Measurements from ENCODE around the gene PHACTR1. TPM values are rescaled to one million over a fixed set of nuclear protein-coding genes. Genes with fewer than 3 reads are reported as not detected.

Gene PHACTR1
- total RNA-seq, 2 donors from 2014 or later = 1.3 to 4.3 TPM

- WGBS = 84% methylated on average over 8 of the region's 8 CpGs
These were observed 107.3 kb downstream of the PHACTR1 start for GRCh38 chr6:12823847-12824246.

GRCh38 chr6:12826584-12826983, 110.0 kb downstream of the PHACTR1 start:
- TF ChIP-seq POLR2AphosphoS5 (IDR thresholded peaks at IDR 0.05) (no peak), POLR2A (IDR thresholded peaks at IDR 0.05) (no peak), CTCF (IDR thresholded peaks at IDR 0.05) (no peak)
- no peak overlapping the region for H3K27ac ChIP-seq
- intact Hi-C loops (cut with DNase I) = no loop called here
- no peak for DNase-seq (ENCODE audit: low spot score)
- 34% methylated on average over 2 of the region's 2 CpGs for WGBS
- H3K4me1 ChIP-seq (replicated peaks) = no peaks in the 10 kb centered on the region
- H3K27me3 ChIP-seq (replicated peaks; ENCODE audit: insufficient read depth) = no peaks in the 10 kb centered on the region
- H3K4me3 ChIP-seq = no peak overlapping the region
- no peaks in the 10 kb centered on the region for H3K36me3 ChIP-seq
- no peaks in the 10 kb centered on the region for H3K9me3 ChIP-seq

More at GRCh38 chr6:12823847-12824246, 107.3 kb downstream of the PHACTR1 start:
- Histone ChIP-seq H3K27me3 (replicated peaks; ENCODE audit: insufficient read depth) (no peaks in the 10 kb centered on the region), H3K4me1 (replicated peaks) (no peaks in the 10 kb centered on the region), H3K27ac (no peak overlapping the region), H3K4me3 (no peak overlapping the region), H3K36me3 (no peaks in the 10 kb centered on the region), H3K9me3 (no peaks in the 10 kb centered on the region)
- TF ChIP-seq POLR2AphosphoS5 (IDR thresholded peaks at IDR 0.05) = no peak
- no peak for TF ChIP-seq POLR2A (IDR thresholded peaks at IDR 0.05)
- no peak for TF ChIP-seq CTCF (IDR thresholded peaks at IDR 0.05)
- intact Hi-C loops (cut with DNase I) = no loop called here
- DNase-seq (ENCODE audit: low spot score) = no peak

GRCh38 chr6:12827921-12828320, 111.4 kb downstream of the PHACTR1 start:
- no peaks in the 10 kb centered on the region for H3K4me1 ChIP-seq (replicated peaks)
- DNase-seq (ENCODE audit: low spot score) = no peak
- TF ChIP-seq POLR2A (IDR thresholded peaks at IDR 0.05) (no peak), CTCF (IDR thresholded peaks at IDR 0.05) (no peak), POLR2AphosphoS5 (IDR thresholded peaks at IDR 0.05) (no peak)
- no peaks in the 10 kb centered on the region for H3K9me3 ChIP-seq
- H3K36me3 ChIP-seq = no peaks in the 10 kb centered on the region
- H3K4me3 ChIP-seq = no peak overlapping the region
- intact Hi-C loops (cut with DNase I) = no loop called here
- H3K27ac ChIP-seq = no peak overlapping the region
- no peaks in the 10 kb centered on the region for H3K27me3 ChIP-seq (replicated peaks; ENCODE audit: insufficient read depth)
- WGBS = 74% methylated on average over 2 of the region's 2 CpGs

GRCh38 chr6:12832226-12832735, 115.7 kb downstream of the PHACTR1 start:
- intact Hi-C loops (cut with DNase I) = no loop called here
- Histone ChIP-seq H3K4me1 (replicated peaks) (no peaks in the 10 kb centered on the region), H3K4me3 (no peak overlapping the region), H3K27ac (no peak overlapping the region), H3K27me3 (replicated peaks; ENCODE audit: insufficient read depth) (no peaks in the 10 kb centered on the region), H3K36me3 (no peaks in the 10 kb centered on the region), H3K9me3 (no peaks in the 10 kb centered on the region)
- DNase-seq (ENCODE audit: low spot score) = no peak
- WGBS = 55% methylated on average over 4 of the region's 4 CpGs
- TF ChIP-seq POLR2A (IDR thresholded peaks at IDR 0.05) (no peak), CTCF (IDR thresholded peaks at IDR 0.05) (no peak), POLR2AphosphoS5 (IDR thresholded peaks at IDR 0.05) (no peak)

GRCh38 chr6:12836009-12836408, 119.4 kb downstream of the PHACTR1 start:
- H3K36me3 ChIP-seq = no peaks in the 10 kb centered on the region
- H3K4me3 ChIP-seq = no peak overlapping the region
- no peak for TF ChIP-seq POLR2AphosphoS5 (IDR thresholded peaks at IDR 0.05)
- TF ChIP-seq POLR2A (IDR thresholded peaks at IDR 0.05) = no peak
- no peak for TF ChIP-seq CTCF (IDR thresholded peaks at IDR 0.05)
- H3K4me1 ChIP-seq (replicated peaks) = no peaks in the 10 kb centered on the region
- intact Hi-C loops (cut with DNase I) = no loop called here
- no peaks in the 10 kb centered on the region for H3K9me3 ChIP-seq
- H3K27me3 ChIP-seq (replicated peaks; ENCODE audit: insufficient read depth) = no peaks in the 10 kb centered on the region
- no peak for DNase-seq (ENCODE audit: low spot score)
- 49% methylated on average over 2 of the region's 2 CpGs for WGBS
- H3K27ac ChIP-seq = no peak overlapping the region

All from prostate gland (tissue), 2 donors.